ENCODE data around the gene ARRDC3. TPM values are rescaled to one million over a fixed set of nuclear protein-coding genes. Genes with fewer than 3 reads are reported as not detected.

The ARRDC3 gene
- total and polyA plus RNA-seq, 11 donors = 3.3 to 53.6 (median 8.9) TPM

- WGBS, 4 donors = 10 to 18% (median 14%) methylated on average over 6 of the region's 6 CpGs
- ATAC-seq (peak in 2 of 4 donors; percentile 3 to 4), DNase-seq (peak in 2 of 5 donors; percentile 37 to 49)
- H3K36me3 ChIP-seq = no peaks in the 10 kb centered on the region
- H3K27ac ChIP-seq = peak overlapping the region in 11 of 12 donors; percentile 90 to 100 (median 98)
- H3K27me3 ChIP-seq = no peaks in the 10 kb centered on the region
- peaks cover 0 to 3% (median 0%) of the 10 kb centered on the region in 12 donors for H3K9me3 ChIP-seq
- peak overlapping the region in 7 of 12 donors; percentile 71 to 83 (median 76) for H3K4me3 ChIP-seq
- H3K4me1 ChIP-seq = peaks cover 0 to 18% (median 8%) of the 10 kb centered on the region in 12 donors
- intact Hi-C loops (cut with DNase I) = loop anchor here (1.0 to 10.0 kb wide), 16 partner anchors 73 to 520 kb away; no protein-coding TSS in a partner anchor
- TF ChIP-seq CTCF (IDR thresholded peaks at IDR 0.05) = peak; percentile 91 to 100 (median 98)
- no peak for TF ChIP-seq POLR2A (IDR thresholded peaks at IDR 0.05)
These were observed 1.7 kb upstream of the ARRDC3 start for GRCh38 chr5:91384671-91385430.

GRCh38 chr5:91383956-91384300, 811 bp upstream of the ARRDC3 start:
- DNase-seq = peak in 4 of 5 donors; percentile 20 to 37 (median 28)
- WGBS, 4 donors = 0 to 1% (median 1%) methylated on average over 7 of the region's 7 CpGs
- Histone ChIP-seq H3K27ac (peak overlapping the region; percentile 90 to 100 (median 98)), H3K4me3 (peak overlapping the region; percentile 60 to 83 (median 75)), H3K36me3 (no peaks in the 10 kb centered on the region), H3K27me3 (no peaks in the 10 kb centered on the region), H3K9me3 (no peaks in the 10 kb centered on the region), H3K4me1 (peaks cover 0 to 20% (median 8%) of the 10 kb centered on the region in 12 donors)
- TF ChIP-seq POLR2A (IDR thresholded peaks at IDR 0.05) (no peak), CTCF (IDR thresholded peaks at IDR 0.05) (no peak)
- ATAC-seq = no peak
- intact Hi-C loops (cut with DNase I) = loop anchor here (1.0 to 10.0 kb wide), 18 partner anchors 71 to 519 kb away; no protein-coding TSS in a partner anchor

- peak in 2 of 5 donors; percentile 25 to 48 for DNase-seq
- no peak for TF ChIP-seq POLR2A (IDR thresholded peaks at IDR 0.05)
- no peak for TF ChIP-seq CTCF (IDR thresholded peaks at IDR 0.05)
- WGBS, 4 donors = 0% methylated on average over 14 of the region's 14 CpGs
- Histone ChIP-seq H3K36me3 (peaks cover 0 to 11% (median 9%) of the 10 kb centered on the region in 9 donors), H3K27ac (peak overlapping the region; percentile 90 to 100 (median 98)), H3K27me3 (no peaks in the 10 kb centered on the region), H3K4me1 (peaks cover 5 to 33% (median 21%) of the 10 kb centered on the region in 12 donors), H3K9me3 (no peaks in the 10 kb centered on the region), H3K4me3 (peak overlapping the region; percentile 60 to 83 (median 75))
- intact Hi-C loops (cut with DNase I) = loop anchor here in 9 of 10 donors (1.0 to 10.0 kb wide), 12 partner anchors 70 to 518 kb away; no protein-coding TSS in a partner anchor
- no peak for ATAC-seq
These were observed 539 bp downstream of the ARRDC3 start for GRCh38 chr5:91382530-91383026.

- Histone ChIP-seq H3K9me3 (no peaks in the 10 kb centered on the region), H3K4me1 (peaks cover 8 to 40% (median 28%) of the 10 kb centered on the region in 12 donors), H3K27ac (peak overlapping the region; percentile 90 to 100 (median 98)), H3K27me3 (no peaks in the 10 kb centered on the region), H3K4me3 (peak overlapping the region; percentile 60 to 83 (median 75)), H3K36me3 (peaks cover 0 to 18% (median 16%) of the 10 kb centered on the region in 9 donors)
- DNase-seq = peak; percentile 65 to 81 (median 69)
- TF ChIP-seq POLR2A (IDR thresholded peaks at IDR 0.05) (no peak), CTCF (IDR thresholded peaks at IDR 0.05) (no peak)
- ATAC-seq = peak; percentile 19 to 65 (median 46)
- intact Hi-C loops (cut with DNase I) = loop anchor here (1.0 to 10.0 kb wide), 12 partner anchors 69 to 517 kb away; no protein-coding TSS in a partner anchor
- WGBS, 4 donors = 0 to 1% (median 0%) methylated on average over 10 of the region's 10 CpGs
These were observed 1.2 kb downstream of the ARRDC3 start for GRCh38 chr5:91381774-91382359.

Data from heart left ventricle (tissue), 16 donors.